Ascending aorta (tissue), 2 donors: Measurements from ENCODE around the gene MTNR1A. TPM values are rescaled to one million over a fixed set of nuclear protein-coding genes. Genes with fewer than 3 reads are reported as not detected.

Experiments used
- DNase-seq, 2 donors: peaks; one replicate each; pipeline ENCODE4 v3.0.0-alpha.2; 2019; ENCODE audit warnings: low spot score in 2 of 2
- H3K27ac ChIP-seq, 2 donors: fragments of 200-600 bp; sonication (generic); one replicate each; pipeline ENCODE4 v1.5.1; 2016 to 2017; ENCODE audit warnings: mild to moderate bottlenecking in 1 of 2
- H3K27me3 ChIP-seq: fragments of 200-600 bp; sonication (generic); one replicate; pipeline ENCODE4 v1.5.1; 2017
- H3K36me3 ChIP-seq, 2 donors: fragments of 200-600 bp; sonication (generic); one replicate each; pipeline ENCODE4 v1.5.1; 2016
- H3K4me1 ChIP-seq, 2 donors: fragments of 200-600 bp; sonication (generic); one replicate each; pipeline ENCODE4 v1.5.1; 2016 to 2017; ENCODE audit warnings: mild to moderate bottlenecking in 1 of 2
- H3K4me3 ChIP-seq, 2 donors: fragments of 200-600 bp; sonication (generic); one replicate each; pipeline ENCODE4 v1.5.1; 2016 to 2017; ENCODE audit warnings: mild to moderate bottlenecking in 1 of 2
- H3K9me3 ChIP-seq, 2 donors: fragments of 200-600 bp; sonication (generic); one replicate each; pipeline ENCODE4 v1.5.1; 2016
- CTCF ChIP-seq, 3 experiments: fragments of 200-600 bp in 2 of 3; fragments of 450-650 bp in 1 of 3; sonication (generic) in 2 of 3; IDR thresholded peaks; one replicate each; pipeline ENCODE4 v1.5.1; 2016 to 2019; ENCODE audit warnings: antibody characterized with exemption in 3 of 3, mild to moderate bottlenecking in 1 of 3, moderate library complexity in 1 of 3
- intact Hi-C: fragments of 100-400 bp; cut with DNase I; formaldehyde crosslinking; loops from one replicate; pipeline ENCODE4 v1.15.1; 2023
- total RNA-seq: library from RNA; depleted of rRNA; stranded (reverse); fragments of >200 nt; gene quantifications from one replicate; pipeline ENCODE4 v1.1.0, GENCODE V29; 2016

Gene MTNR1A
- total RNA-seq, 1 donor from 2014 or later, result not detected

GRCh38 chr4:186581421-186581820 lies 26.1 kb upstream of the MTNR1A start:
- DNase-seq, result no peak
- H3K4me3 ChIP-seq, result no peak overlapping the region
- no peaks in the 10 kb centered on the region for H3K27me3 ChIP-seq
- H3K36me3 ChIP-seq, result peaks cover 0 to 14% of the 10 kb centered on the region in 2 donors
- TF ChIP-seq CTCF (IDR thresholded peaks at IDR 0.05), result no peak
- intact Hi-C loops, result no loop called here
- H3K4me1 ChIP-seq, result peaks cover 0 to 3% of the 10 kb centered on the region in 2 donors
- no peak overlapping the region for H3K27ac ChIP-seq
- peaks cover 0 to 7% of the 10 kb centered on the region in 2 donors for H3K9me3 ChIP-seq

- Histone ChIP-seq H3K4me3 (no peak overlapping the region), H3K27ac (no peak overlapping the region), H3K36me3 (peaks cover 0 to 14% of the 10 kb centered on the region in 2 donors), H3K4me1 (no peaks in the 10 kb centered on the region), H3K27me3 (no peaks in the 10 kb centered on the region), H3K9me3 (peaks cover 0 to 7% of the 10 kb centered on the region in 2 donors)
- intact Hi-C loops, result no loop called here
- TF ChIP-seq CTCF (IDR thresholded peaks at IDR 0.05), result no peak
- no peak for DNase-seq
Measured at GRCh38 chr4:186580669-186581068, 25.3 kb upstream of the MTNR1A start.

GRCh38 chr4:186570193-186570996 lies 15.0 kb upstream of the MTNR1A start:
- Histone ChIP-seq H3K27me3 (no peaks in the 10 kb centered on the region), H3K9me3 (no peaks in the 10 kb centered on the region), H3K36me3 (no peaks in the 10 kb centered on the region), H3K27ac (no peak overlapping the region), H3K4me1 (no peaks in the 10 kb centered on the region), H3K4me3 (peak overlapping the region in 1 of 2 donors; percentile 37)
- no peak for DNase-seq
- no peak for TF ChIP-seq CTCF (IDR thresholded peaks at IDR 0.05)
- intact Hi-C loops, result no loop called here

GRCh38 chr4:186569533-186570192 lies 14.3 kb upstream of the MTNR1A start:
- intact Hi-C loops, result no loop called here
- H3K4me3 ChIP-seq, result peak overlapping the region in 1 of 2 donors; percentile 37

GRCh38 chr4:186566068-186566467 lies 10.7 kb upstream of the MTNR1A start:
- intact Hi-C loops, result no loop called here
- H3K36me3 ChIP-seq, result no peaks in the 10 kb centered on the region
- H3K27ac ChIP-seq, result no peak overlapping the region
- no peak overlapping the region for H3K4me3 ChIP-seq
- no peaks in the 10 kb centered on the region for H3K27me3 ChIP-seq
- no peaks in the 10 kb centered on the region for H3K4me1 ChIP-seq
- TF ChIP-seq CTCF (IDR thresholded peaks at IDR 0.05), result no peak
- DNase-seq, result no peak
- no peaks in the 10 kb centered on the region for H3K9me3 ChIP-seq

More at GRCh38 chr4:186569533-186570192, 14.3 kb upstream of the MTNR1A start:
- no peaks in the 10 kb centered on the region for H3K36me3 ChIP-seq
- no peak for TF ChIP-seq CTCF (IDR thresholded peaks at IDR 0.05)
- H3K9me3 ChIP-seq, result no peaks in the 10 kb centered on the region
- DNase-seq, result no peak
- no peaks in the 10 kb centered on the region for H3K4me1 ChIP-seq
- H3K27me3 ChIP-seq, result no peaks in the 10 kb centered on the region
- H3K27ac ChIP-seq, result no peak overlapping the region
